T47D (cell line): ENCODE measurements around the gene HIPK2.
A peak's percentile ranks its signal among the peaks of the same experiment; 100 is the strongest.

Experiments used
- DNase-seq, 2 experiments: peaks; one replicate each; pipeline versions ENCODE4 v3.0.0 to v3.0.0-alpha.2; 2011 to 2012; ENCODE audit warnings: low read depth in 1 of 2, low spot score in 1 of 2
- JUND ChIP-seq: IDR thresholded peaks from 2 replicates; pipeline ENCODE4 v1.6.1; 2012; ENCODE audit warnings: low read depth
- in situ Hi-C: cut with HindIII; loops from 2 replicates; pipeline ENCODE4 v1.10.0; 2016; ENCODE audit warnings: low sequenced_read_pairs, low pct_unique_long_range_greater_than_20kb

HIPK2 gene

DNA sequence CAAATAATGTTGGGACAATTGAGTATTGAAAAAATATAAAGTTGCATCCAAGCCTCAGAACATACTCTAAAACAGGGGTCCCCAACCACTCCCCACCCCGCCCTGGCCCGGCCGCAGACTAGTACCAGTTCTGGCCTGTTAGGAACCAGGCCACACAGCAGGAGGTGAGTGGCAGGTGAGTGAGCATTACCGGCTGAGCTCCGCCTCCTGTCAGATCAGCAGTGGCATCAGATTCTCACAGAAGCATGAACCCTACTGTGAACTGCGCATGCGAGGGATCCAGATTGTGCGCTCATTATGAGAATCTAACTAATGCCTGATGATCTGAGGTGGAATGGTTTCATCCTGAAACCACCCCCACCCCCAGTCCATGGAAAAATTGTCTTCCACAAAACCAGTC is 19.4 kb downstream of the HIPK2 start:
- no peak for TF ChIP-seq JUND
- in situ Hi-C loops = no loop called here
- DNase-seq = peak in 1 of 2 experiments; percentile 43

DNA sequence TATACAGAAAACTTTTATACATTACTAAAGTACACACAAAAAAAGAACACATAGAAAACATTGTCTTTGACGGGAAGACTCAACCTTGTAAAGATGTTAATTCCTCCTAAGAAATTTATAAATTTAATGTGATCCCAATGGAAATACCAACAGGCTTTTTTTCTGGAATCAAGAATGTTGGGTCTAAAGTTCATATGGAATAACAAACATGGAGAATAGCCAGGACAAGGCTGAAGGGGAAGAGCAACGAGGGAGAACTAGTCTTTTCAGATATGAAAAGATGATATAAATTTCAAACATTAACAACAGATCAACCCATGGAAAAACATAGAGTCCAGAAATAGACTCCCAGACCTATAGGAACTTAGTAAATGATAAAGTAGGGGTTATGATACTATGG is 19.8 kb downstream of the HIPK2 start:
- no peak for TF ChIP-seq JUND
- no peak for DNase-seq
- in situ Hi-C loops = no loop called here

DNA sequence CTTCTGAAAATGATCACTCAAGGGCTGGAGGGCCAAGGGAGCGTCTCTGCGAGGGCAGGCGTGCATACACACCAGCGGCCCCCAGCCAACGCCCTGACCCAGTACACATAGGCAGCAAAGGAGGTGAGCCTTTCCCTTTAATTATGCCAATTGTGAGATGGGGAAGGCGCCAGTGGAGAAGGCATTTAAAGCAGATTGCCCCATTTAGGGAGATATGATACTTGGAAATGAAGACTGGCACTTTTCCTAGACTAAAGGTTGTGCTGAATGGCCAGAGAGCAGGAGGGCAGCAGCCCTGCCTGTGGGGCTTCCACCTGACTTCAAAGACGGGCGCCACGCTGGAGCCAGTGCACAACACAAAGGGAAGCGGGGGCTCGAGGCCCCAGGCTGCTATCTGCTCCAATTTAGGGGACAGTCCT is 24.1 kb downstream of the HIPK2 start:
- in situ Hi-C loops = no loop called here
- no peak for DNase-seq
- no peak for TF ChIP-seq JUND

DNA sequence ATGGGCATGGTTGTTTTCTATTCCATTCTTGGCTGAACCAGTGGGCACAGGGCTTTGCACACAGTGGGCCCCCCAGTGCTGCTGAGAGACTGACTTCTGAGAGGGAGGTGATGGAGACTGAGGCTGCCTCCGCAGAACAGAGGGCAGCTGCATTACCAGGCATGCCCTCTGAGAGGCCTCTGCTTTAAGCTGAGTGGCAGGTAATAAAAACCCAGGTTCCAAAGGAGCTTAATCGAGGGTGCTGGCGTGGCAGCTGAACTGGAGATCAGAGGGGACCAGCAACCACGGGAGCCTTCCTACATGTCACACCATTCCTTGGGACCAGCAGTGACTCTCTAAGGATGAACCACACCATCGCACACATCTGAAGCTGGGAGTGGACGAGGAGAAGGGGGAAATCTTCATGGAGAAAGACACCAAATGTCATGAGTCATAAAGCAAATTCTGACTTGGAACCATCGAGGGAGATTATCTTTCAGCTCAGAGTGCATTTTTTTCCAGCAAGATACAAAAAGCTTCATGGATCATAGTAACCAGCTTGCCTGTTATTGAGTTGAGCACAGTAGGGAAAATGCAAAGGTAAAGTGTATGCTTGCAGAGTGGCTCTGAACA is 24.6 kb downstream of the HIPK2 start:
- in situ Hi-C loops = no loop called here
- no peak for DNase-seq
- no peak for TF ChIP-seq JUND

DNA sequence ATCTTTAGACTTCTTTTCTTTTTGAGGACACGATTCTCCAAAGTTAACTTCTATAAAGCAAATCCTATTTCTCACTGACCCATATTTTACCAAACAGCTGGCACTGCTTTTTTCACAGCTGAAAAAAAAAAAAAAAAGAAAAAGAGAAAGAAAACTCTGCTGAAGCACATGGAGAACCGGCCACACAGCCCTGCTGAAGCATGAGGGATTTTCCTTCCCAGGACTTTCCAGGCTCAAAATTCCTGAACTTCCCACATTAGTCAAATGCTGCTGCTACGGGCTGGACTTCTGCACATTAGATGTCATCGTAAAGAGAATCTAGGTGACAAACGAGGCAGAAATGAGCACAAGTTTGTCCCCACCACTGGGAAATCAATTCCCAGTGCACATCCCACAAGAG is 25.2 kb downstream of the HIPK2 start:
- no peak for DNase-seq
- no peak for TF ChIP-seq JUND
- in situ Hi-C loops = no loop called here

- in situ Hi-C loops = no loop called here
Observed at GRCh38 chr7:139752148-139752547, 25.6 kb downstream of the HIPK2 start.

GRCh38 chr7:139750459-139751095 is 27.2 kb downstream of the HIPK2 start:
- no peak for TF ChIP-seq JUND
- in situ Hi-C loops = no loop called here
- DNase-seq = no peak

More at GRCh38 chr7:139752148-139752547, 25.6 kb downstream of the HIPK2 start:
- no peak for DNase-seq
- no peak for TF ChIP-seq JUND

GRCh38 chr7:139749545-139749944 is 28.3 kb downstream of the HIPK2 start:
- no peak for DNase-seq
- in situ Hi-C loops = no loop called here
- no peak for TF ChIP-seq JUND

DNA sequence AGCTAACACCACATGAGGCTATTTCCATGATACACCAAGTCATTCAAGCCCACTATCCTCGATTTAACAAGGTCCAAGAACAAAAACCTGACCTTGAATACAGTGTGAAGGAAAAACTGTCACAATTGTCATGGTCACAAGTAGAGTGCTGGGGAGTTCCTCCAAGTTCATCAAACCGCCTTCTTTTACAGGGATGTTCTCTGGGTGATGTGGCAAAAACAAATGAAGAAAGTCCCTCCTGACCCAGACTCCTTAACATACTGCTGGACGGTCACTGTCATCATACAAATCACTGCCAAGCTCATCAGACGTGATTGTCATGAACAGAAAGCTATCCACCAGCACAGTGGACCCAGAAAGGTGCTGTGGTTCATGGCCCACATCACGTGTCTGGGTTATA is 28.9 kb downstream of the HIPK2 start:
- DNase-seq = no peak
- in situ Hi-C loops = no loop called here
- no peak for TF ChIP-seq JUND

DNA sequence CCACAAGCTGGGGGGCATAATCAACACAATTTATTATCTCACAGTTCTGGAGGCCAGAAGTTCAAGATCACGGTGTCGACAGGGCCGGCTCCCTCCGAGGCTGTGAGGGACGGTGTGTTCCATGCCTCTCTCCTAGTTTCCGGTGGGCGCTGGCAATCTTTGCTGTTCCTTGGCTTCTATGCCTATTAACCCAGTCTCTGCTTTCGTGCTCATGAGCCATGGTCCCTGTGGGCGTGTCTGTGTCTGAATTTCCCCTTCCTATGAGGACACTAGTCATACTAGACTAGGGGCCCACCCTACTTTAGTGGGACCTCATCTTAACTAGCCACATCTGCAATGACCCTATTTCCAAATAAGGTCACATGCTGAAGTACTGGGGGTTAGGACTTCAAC is 29.4 kb downstream of the HIPK2 start:
- in situ Hi-C loops = no loop called here

GRCh38 chr7:139747662-139748372 is 30.0 kb downstream of the HIPK2 start:
- no peak for TF ChIP-seq JUND
- in situ Hi-C loops = no loop called here
- no peak for DNase-seq

More for the DNA sequence above, 29.4 kb downstream of the HIPK2 start:
- no peak for TF ChIP-seq JUND
- no peak for DNase-seq

DNA sequence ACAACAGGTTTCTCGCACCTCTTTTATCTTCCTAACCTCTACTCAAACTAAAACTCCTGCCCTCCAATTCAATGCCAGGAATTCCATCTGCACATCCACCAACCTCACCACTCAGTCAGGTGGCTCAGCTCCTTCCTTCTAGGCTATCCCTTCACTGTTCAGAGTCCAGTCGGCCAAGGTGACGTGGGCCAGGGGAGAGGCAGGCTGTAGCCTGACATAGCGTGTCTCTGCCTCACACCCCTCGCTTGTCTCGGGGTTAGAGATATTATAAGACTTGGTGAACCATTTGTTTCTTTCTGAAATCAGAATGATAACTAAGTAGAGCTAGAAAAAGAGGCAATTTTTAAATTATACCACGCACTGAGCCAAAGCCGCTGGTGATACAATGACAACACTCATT is 31.1 kb downstream of the HIPK2 start:
- DNase-seq = no peak
- no peak for TF ChIP-seq JUND
- in situ Hi-C loops = no loop called here

DNA sequence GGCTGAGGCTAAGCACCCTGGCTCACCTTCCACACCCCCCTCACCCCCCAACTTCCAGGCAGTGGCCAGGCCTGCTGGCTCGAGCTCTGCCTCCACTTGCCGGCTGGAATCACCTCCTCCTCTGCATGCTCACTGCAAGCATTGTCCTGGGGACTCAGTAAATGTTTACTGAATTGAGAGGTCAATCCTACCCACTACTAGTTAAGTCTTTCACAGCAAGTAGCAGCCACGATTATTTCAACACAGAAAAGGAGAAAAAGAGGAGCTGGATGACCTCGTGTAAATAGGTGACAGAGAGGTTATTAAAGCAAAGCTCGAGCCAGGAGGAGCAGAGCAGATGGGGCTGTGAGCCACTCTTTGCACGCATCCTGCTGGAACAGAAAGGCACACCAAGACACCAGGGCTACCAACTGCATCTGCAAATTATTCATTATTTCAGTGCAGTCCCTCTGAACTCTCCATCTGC is 32.1 kb downstream of the HIPK2 start:
- DNase-seq = no peak
- TF ChIP-seq JUND = no peak
- in situ Hi-C loops = no loop called here
